ENCODE measurements around the gene OR4D2. TPM values are rescaled to one million over a fixed set of nuclear protein-coding genes. Genes with fewer than 3 reads are reported as not detected.

The OR4D2 gene
- polyA plus RNA-seq, 1 of the 3 experiments (the other 2 are of a cell fraction), result not detected

DNA sequence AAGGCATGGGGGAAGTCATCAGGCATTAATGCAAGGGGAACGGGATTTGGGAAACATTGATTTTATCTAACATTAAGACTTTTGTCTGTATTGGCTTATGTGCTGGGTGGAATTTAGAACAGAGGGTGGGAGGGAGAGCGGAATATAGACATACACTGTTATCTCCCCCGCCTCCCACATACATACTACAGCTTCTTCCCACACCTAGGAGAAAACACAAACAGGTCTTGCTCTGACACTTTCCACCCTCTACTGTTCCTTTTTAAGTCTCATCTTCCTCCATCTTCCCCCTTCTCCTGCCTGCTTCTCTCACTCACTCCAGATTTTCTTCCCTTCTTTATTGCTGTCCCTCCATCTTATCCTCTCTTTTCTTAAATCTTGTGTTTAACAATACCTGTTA is 18.2 kb upstream of the OR4D2 start:
- no peak overlapping the region for H3K27ac ChIP-seq (ENCODE audit: low read depth in 2 of 2, low read length in 1 of 2)
- POLR2A ChIA-PET, result no interaction called here
- WGBS (ENCODE audit: low lambda C conversion rate), result 15% methylated on average over 3 of the region's 3 CpGs
- no peaks in the 10 kb centered on the region for H3K79me2 ChIP-seq (ENCODE audit: insufficient read depth)
- no peaks in the 10 kb centered on the region for H4K20me1 ChIP-seq (ENCODE audit: insufficient read depth)
- H3K36me3 ChIP-seq (replicated peaks in 1 of 2; ENCODE audit: control insufficient read depth in 1 of 2, insufficient read depth in 2 of 2, low read length in 1 of 2), result no peaks in the 10 kb centered on the region
- H3K27me3 ChIP-seq (ENCODE audit: insufficient read depth), result peaks cover 33% of the 10 kb centered on the region; the same call in 1 of the 2 replicates
- peaks cover 21% of the 10 kb centered on the region; the same call in 1 of the 2 replicates for H3K9me3 ChIP-seq
- H3K9ac ChIP-seq, result no peak overlapping the region
- H3F3A ChIP-seq (replicated peaks; ENCODE audit: insufficient read depth), result no peaks in the 10 kb centered on the region
- no peaks in the 10 kb centered on the region for H3K9me2 ChIP-seq
- no peak overlapping the region for H2AFZ ChIP-seq (ENCODE audit: low read depth)
- CTCF ChIA-PET, result interaction anchor here (1.1 kb wide), 1 partner anchor 101 kb away, joined by 3 read pairs; no protein-coding TSS in a partner anchor
- H3K4me2 ChIP-seq, result no peak overlapping the region
- H3K4me3 ChIP-seq (ENCODE audit: low read depth in 2 of 2, low read length in 1 of 2), result no peak overlapping the region
- no peaks in the 10 kb centered on the region for H3K4me1 ChIP-seq (ENCODE audit: control insufficient read depth in 1 of 2, insufficient read depth in 2 of 2, low read depth in 1 of 2, low read length in 1 of 2)
- TF ChIP-seq GABPA (IDR thresholded peaks at IDR 0.05; ENCODE audit: low read depth) (no peak), YY1 (IDR thresholded peaks at IDR 0.05; ENCODE audit: low read depth) (no peak), FOSL2 (IDR thresholded peaks at IDR 0.05; ENCODE audit: borderline replicate concordance, low read depth) (no peak), SMC3 (IDR thresholded peaks at IDR 0.05; ENCODE audit: low read depth, low read length) (no peak), RXRA (IDR thresholded peaks at IDR 0.05; ENCODE audit: borderline replicate concordance, low read depth) (no peak), POLR2AphosphoS5 (IDR thresholded peaks at IDR 0.05; ENCODE audit: low read depth, low read length) (no peak), JUND (IDR thresholded peaks at IDR 0.05) (no peak), NFIC (IDR thresholded peaks at IDR 0.05; ENCODE audit: borderline replicate concordance) (no peak), EP300 (IDR thresholded peaks at IDR 0.05; ENCODE audit: borderline replicate concordance in 1 of 2, low read depth in 1 of 2, low read length in 1 of 2) (no peak)
- TF ChIP-seq, protein P1, sequence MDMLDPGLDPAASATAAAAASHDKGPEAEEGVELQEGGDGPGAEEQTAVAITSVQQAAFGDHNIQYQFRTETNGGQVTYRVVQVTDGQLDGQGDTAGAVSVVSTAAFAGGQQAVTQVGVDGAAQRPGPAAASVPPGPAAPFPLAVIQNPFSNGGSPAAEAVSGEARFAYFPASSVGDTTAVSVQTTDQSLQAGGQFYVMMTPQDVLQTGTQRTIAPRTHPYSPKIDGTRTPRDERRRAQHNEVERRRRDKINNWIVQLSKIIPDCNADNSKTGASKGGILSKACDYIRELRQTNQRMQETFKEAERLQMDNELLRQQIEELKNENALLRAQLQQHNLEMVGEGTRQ (IDR thresholded peaks at IDR 0.05; ENCODE audit: borderline replicate concordance, low read depth, low read length), result no peak
- TF ChIP-seq, protein P2, sequence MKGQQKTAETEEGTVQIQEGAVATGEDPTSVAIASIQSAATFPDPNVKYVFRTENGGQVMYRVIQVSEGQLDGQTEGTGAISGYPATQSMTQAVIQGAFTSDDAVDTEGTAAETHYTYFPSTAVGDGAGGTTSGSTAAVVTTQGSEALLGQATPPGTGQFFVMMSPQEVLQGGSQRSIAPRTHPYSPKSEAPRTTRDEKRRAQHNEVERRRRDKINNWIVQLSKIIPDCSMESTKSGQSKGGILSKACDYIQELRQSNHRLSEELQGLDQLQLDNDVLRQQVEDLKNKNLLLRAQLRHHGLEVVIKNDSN (IDR thresholded peaks at IDR 0.05; ENCODE audit: borderline replicate concordance, low read depth), result no peak
- TF ChIP-seq, protein P3, sequence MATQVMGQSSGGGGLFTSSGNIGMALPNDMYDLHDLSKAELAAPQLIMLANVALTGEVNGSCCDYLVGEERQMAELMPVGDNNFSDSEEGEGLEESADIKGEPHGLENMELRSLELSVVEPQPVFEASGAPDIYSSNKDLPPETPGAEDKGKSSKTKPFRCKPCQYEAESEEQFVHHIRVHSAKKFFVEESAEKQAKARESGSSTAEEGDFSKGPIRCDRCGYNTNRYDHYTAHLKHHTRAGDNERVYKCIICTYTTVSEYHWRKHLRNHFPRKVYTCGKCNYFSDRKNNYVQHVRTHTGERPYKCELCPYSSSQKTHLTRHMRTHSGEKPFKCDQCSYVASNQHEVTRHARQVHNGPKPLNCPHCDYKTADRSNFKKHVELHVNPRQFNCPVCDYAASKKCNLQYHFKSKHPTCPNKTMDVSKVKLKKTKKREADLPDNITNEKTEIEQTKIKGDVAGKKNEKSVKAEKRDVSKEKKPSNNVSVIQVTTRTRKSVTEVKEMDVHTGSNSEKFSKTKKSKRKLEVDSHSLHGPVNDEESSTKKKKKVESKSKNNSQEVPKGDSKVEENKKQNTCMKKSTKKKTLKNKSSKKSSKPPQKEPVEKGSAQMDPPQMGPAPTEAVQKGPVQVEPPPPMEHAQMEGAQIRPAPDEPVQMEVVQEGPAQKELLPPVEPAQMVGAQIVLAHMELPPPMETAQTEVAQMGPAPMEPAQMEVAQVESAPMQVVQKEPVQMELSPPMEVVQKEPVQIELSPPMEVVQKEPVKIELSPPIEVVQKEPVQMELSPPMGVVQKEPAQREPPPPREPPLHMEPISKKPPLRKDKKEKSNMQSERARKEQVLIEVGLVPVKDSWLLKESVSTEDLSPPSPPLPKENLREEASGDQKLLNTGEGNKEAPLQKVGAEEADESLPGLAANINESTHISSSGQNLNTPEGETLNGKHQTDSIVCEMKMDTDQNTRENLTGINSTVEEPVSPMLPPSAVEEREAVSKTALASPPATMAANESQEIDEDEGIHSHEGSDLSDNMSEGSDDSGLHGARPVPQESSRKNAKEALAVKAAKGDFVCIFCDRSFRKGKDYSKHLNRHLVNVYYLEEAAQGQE (IDR thresholded peaks at IDR 0.05; ENCODE audit: low read depth, low read length), result no peak
- TF ChIP-seq, protein P4, sequence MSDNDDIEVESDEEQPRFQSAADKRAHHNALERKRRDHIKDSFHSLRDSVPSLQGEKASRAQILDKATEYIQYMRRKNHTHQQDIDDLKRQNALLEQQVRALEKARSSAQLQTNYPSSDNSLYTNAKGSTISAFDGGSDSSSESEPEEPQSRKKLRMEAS (IDR thresholded peaks at IDR 0.05; ENCODE audit: low read depth), result no peak
- no peak for DNase-seq
